Neural cell (in vitro differentiated cells): ENCODE data around the gene DNM3. TPM values are rescaled to one million over a fixed set of nuclear protein-coding genes. Genes with fewer than 3 reads are reported as not detected.

Experiments
- H2AFZ ChIP-seq: fragments of 200-600, 300-800 bp; sonication (generic), shearing (Covaris generic); 2 replicates; pipeline ENCODE4 v1.6.0; 2014; ENCODE audit warnings: low read depth, mild to moderate bottlenecking, antibody characterized with exemption, low read length, moderate library complexity
- H3F3A ChIP-seq: fragments of 200-600 bp; shearing (Covaris generic); 2 replicates; pipeline ENCODE4 v1.6.1; 2016; ENCODE audit warnings: mild to moderate bottlenecking, moderate library complexity, mixed read lengths, antibody characterized with exemption, low read length; ENCODE audit not compliant: insufficient read depth, poor library complexity, severe bottlenecking
- H3K27ac ChIP-seq: fragments of 200-600, 300-800 bp; sonication (generic), shearing (Covaris generic); 2 replicates; pipeline ENCODE4 v1.5.1; 2014; ENCODE audit warnings: mild to moderate bottlenecking, low read length, moderate library complexity
- H3K27me3 ChIP-seq: fragments of 300-800, 200-600 bp; sonication (generic), shearing (Covaris generic); 2 replicates; pipeline ENCODE4 v1.6.0; 2014; ENCODE audit warnings: mild to moderate bottlenecking, low read depth, low read length, moderate library complexity; ENCODE audit not compliant: insufficient read depth
- H3K36me3 ChIP-seq: fragments of 300-800, 200-600 bp; sonication (generic), shearing (Covaris generic); 2 replicates; pipeline ENCODE4 v1.5.1; 2014; ENCODE audit warnings: mild to moderate bottlenecking, antibody characterized with exemption, low read length, moderate library complexity; ENCODE audit not compliant: insufficient read depth
- H3K4me2 ChIP-seq: fragments of 300-800, 200-600 bp; sonication (generic), shearing (Covaris generic); 2 replicates; pipeline ENCODE4 v1.6.0; 2014; ENCODE audit warnings: mild to moderate bottlenecking, low read length
- H3K4me3 ChIP-seq: fragments of 300-800, 200-600 bp; sonication (generic), shearing (Covaris generic); 2 replicates; pipeline ENCODE4 v1.5.1; 2014; ENCODE audit warnings: mild to moderate bottlenecking, low read length, moderate library complexity
- H3K79me2 ChIP-seq: fragments of 200-600 bp; shearing (Covaris generic); replicated peaks from 2 replicates; pipeline ENCODE4 v1.6.0; 2014; ENCODE audit warnings: mild to moderate bottlenecking, low read length, moderate library complexity; ENCODE audit not compliant: insufficient read depth
- H3K9ac ChIP-seq: fragments of 300-800, 200-600 bp; sonication (generic), shearing (Covaris generic); 2 replicates; pipeline ENCODE4 v1.6.1; 2016; ENCODE audit warnings: mild to moderate bottlenecking, low read length, mixed read lengths
- H3K9me2 ChIP-seq: fragments of 200-600 bp; shearing (Covaris generic); 2 replicates; pipeline ENCODE4 v1.6.1; 2016; ENCODE audit warnings: mild to moderate bottlenecking, low read length, mixed read lengths; ENCODE audit not compliant: insufficient read depth
- H3K9me3 ChIP-seq: fragments of 200-600, 300-800 bp; sonication (generic), shearing (Covaris generic); 2 replicates; pipeline ENCODE4 v1.6.1; 2016; ENCODE audit warnings: mild to moderate bottlenecking, mixed run types, low read length, moderate library complexity, mixed read lengths
- H4K20me1 ChIP-seq: fragments of 200-600 bp; shearing (Covaris generic); 2 replicates; pipeline ENCODE4 v1.6.1; 2016; ENCODE audit warnings: mild to moderate bottlenecking, mixed run types; ENCODE audit not compliant: insufficient read depth
- EP300 ChIP-seq: fragments of 450-650 bp; conservative IDR thresholded peaks from 2 replicates; pipeline ENCODE4 v1.6.1; 2014; ENCODE audit warnings: antibody characterized with exemption, mild to moderate bottlenecking, moderate library complexity; ENCODE audit not compliant: poor library complexity, severe bottlenecking
- EZH2 ChIP-seq: fragments of 200-600, 300-800 bp; shearing (Covaris generic), sonication (generic); IDR thresholded peaks from 2 replicates; pipeline ENCODE4 v1.6.1; 2014; ENCODE audit warnings: antibody characterized with exemption, low read length, borderline replicate concordance, mild to moderate bottlenecking; ENCODE audit not compliant: insufficient read depth, poor library complexity, severe bottlenecking
- MXI1 ChIP-seq: fragments of 450-650 bp; conservative IDR thresholded peaks from 2 replicates; pipeline ENCODE4 v1.6.1; 2014; ENCODE audit warnings: antibody characterized with exemption, mild to moderate bottlenecking; ENCODE audit not compliant: poor library complexity, severe bottlenecking
- POLR2AphosphoS5 ChIP-seq: IDR thresholded peaks from 2 replicates; pipeline ENCODE4 v1.6.1; 2012
- RAD21 ChIP-seq: fragments of 450-650 bp; conservative IDR thresholded peaks from 2 replicates; pipeline ENCODE4 v1.6.1; 2014; ENCODE audit warnings: antibody characterized with exemption, mild to moderate bottlenecking, moderate library complexity
- SMC3 ChIP-seq: fragments of 450-650 bp; conservative IDR thresholded peaks from 2 replicates; pipeline ENCODE4 v1.6.1; 2014; ENCODE audit warnings: antibody characterized with exemption, mild to moderate bottlenecking, moderate library complexity; ENCODE audit not compliant: poor library complexity
- TAF1 ChIP-seq: IDR thresholded peaks from 2 replicates; pipeline ENCODE4 v1.6.1; 2012; ENCODE audit warnings: low read depth
- polyA plus RNA-seq: library from polyadenylated mRNA; depleted of rRNA; stranded (reverse); fragments of >200 nt; gene quantifications from 2 replicates; pipeline ENCODE4 v1.2.3, GENCODE V29; 2014
- TF ChIP-seq, protein P1 (sequence below): fragments of 450-650 bp; IDR thresholded peaks from 2 replicates; pipeline ENCODE4 v1.5.1; 2014; ENCODE audit warnings: antibody characterized with exemption, mild to moderate bottlenecking, moderate library complexity; ENCODE audit not compliant: poor library complexity, severe bottlenecking
- TF ChIP-seq, protein P2 (sequence below): IDR thresholded peaks from 2 replicates; pipeline ENCODE4 v1.6.1; 2012; ENCODE audit warnings: borderline replicate concordance

Gene DNM3
- polyA plus RNA-seq, 1 donor from 2014 or later = 37.1 TPM

DNA sequence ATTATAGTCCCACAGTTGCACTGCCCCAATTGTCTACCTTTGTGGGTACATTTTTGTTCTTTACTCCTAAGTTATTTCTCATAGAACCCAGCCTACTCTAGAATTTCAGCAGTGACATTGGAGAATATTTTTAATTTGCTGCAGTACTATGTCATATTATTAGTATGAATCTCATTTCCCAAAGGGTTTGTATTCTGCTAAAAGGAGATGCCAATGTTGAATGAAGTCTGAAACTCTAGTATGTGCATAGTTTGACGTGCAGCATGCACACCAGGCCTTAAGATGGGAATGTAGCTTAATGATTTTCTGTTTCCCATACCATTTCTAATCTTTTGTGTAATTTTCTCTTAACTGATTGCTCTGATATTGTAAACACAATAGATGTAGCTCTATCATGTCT, 568.7 kb downstream of the DNM3 start:
- no peaks in the 10 kb centered on the region for H3F3A ChIP-seq
- no peak overlapping the region for H3K27ac ChIP-seq
- H3K9me2 ChIP-seq = no peaks in the 10 kb centered on the region
- no peaks in the 10 kb centered on the region for H3K27me3 ChIP-seq
- H2AFZ ChIP-seq = no peak overlapping the region
- no peaks in the 10 kb centered on the region for H3K9me3 ChIP-seq
- H3K79me2 ChIP-seq = no peaks in the 10 kb centered on the region
- H4K20me1 ChIP-seq = no peaks in the 10 kb centered on the region
- no peaks in the 10 kb centered on the region for H3K36me3 ChIP-seq
- TF ChIP-seq, protein P1, sequence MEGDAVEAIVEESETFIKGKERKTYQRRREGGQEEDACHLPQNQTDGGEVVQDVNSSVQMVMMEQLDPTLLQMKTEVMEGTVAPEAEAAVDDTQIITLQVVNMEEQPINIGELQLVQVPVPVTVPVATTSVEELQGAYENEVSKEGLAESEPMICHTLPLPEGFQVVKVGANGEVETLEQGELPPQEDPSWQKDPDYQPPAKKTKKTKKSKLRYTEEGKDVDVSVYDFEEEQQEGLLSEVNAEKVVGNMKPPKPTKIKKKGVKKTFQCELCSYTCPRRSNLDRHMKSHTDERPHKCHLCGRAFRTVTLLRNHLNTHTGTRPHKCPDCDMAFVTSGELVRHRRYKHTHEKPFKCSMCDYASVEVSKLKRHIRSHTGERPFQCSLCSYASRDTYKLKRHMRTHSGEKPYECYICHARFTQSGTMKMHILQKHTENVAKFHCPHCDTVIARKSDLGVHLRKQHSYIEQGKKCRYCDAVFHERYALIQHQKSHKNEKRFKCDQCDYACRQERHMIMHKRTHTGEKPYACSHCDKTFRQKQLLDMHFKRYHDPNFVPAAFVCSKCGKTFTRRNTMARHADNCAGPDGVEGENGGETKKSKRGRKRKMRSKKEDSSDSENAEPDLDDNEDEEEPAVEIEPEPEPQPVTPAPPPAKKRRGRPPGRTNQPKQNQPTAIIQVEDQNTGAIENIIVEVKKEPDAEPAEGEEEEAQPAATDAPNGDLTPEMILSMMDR = no peak
- H3K4me3 ChIP-seq = no peak overlapping the region
- no peak overlapping the region for H3K9ac ChIP-seq
- no peak overlapping the region for H3K4me2 ChIP-seq

DNA sequence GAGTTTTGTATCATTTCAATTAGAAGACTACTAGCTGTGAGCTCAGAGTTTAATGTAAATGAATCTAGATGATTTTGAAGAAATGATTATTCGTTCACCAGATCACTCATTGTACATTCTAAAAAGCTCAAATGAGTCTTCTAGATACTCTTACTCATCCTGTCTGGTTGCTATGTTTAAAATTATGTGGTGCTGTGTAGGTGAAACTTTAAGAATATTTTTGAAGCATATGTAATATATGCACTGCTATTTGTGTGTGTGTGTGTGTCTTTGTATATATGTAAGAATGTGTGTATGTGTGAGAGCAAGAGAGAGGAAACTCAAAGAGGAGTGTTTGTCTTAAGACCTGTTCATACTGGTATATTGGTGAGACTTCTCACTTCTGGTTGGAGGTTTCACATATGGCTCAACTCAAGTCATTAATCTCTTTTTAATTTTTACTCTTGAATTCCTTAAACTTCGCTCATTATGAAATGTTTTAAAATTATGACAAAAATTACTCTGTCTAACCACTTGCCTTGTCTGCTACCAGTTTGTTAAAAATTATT, 570.6 kb downstream of the DNM3 start:
- H3F3A ChIP-seq = no peaks in the 10 kb centered on the region
- H3K9ac ChIP-seq = no peak overlapping the region
- H3K79me2 ChIP-seq = no peaks in the 10 kb centered on the region
- no peak overlapping the region for H3K4me3 ChIP-seq
- TF ChIP-seq MXI1 = no peak
- no peak for TF ChIP-seq EP300
- TF ChIP-seq SMC3 = no peak
- TF ChIP-seq EZH2 = no peak
- no peak for TF ChIP-seq POLR2AphosphoS5
- no peak for TF ChIP-seq TAF1
- TF ChIP-seq, protein P1 = no peak
- TF ChIP-seq, protein P2, sequence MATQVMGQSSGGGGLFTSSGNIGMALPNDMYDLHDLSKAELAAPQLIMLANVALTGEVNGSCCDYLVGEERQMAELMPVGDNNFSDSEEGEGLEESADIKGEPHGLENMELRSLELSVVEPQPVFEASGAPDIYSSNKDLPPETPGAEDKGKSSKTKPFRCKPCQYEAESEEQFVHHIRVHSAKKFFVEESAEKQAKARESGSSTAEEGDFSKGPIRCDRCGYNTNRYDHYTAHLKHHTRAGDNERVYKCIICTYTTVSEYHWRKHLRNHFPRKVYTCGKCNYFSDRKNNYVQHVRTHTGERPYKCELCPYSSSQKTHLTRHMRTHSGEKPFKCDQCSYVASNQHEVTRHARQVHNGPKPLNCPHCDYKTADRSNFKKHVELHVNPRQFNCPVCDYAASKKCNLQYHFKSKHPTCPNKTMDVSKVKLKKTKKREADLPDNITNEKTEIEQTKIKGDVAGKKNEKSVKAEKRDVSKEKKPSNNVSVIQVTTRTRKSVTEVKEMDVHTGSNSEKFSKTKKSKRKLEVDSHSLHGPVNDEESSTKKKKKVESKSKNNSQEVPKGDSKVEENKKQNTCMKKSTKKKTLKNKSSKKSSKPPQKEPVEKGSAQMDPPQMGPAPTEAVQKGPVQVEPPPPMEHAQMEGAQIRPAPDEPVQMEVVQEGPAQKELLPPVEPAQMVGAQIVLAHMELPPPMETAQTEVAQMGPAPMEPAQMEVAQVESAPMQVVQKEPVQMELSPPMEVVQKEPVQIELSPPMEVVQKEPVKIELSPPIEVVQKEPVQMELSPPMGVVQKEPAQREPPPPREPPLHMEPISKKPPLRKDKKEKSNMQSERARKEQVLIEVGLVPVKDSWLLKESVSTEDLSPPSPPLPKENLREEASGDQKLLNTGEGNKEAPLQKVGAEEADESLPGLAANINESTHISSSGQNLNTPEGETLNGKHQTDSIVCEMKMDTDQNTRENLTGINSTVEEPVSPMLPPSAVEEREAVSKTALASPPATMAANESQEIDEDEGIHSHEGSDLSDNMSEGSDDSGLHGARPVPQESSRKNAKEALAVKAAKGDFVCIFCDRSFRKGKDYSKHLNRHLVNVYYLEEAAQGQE = no peak
- no peak for TF ChIP-seq RAD21
- no peak overlapping the region for H3K27ac ChIP-seq
- H3K4me2 ChIP-seq = no peak overlapping the region
- no peaks in the 10 kb centered on the region for H3K9me3 ChIP-seq
- no peaks in the 10 kb centered on the region for H3K9me2 ChIP-seq
- H4K20me1 ChIP-seq = no peaks in the 10 kb centered on the region
- H3K36me3 ChIP-seq = no peaks in the 10 kb centered on the region
- no peaks in the 10 kb centered on the region for H3K27me3 ChIP-seq
- no peak overlapping the region for H2AFZ ChIP-seq
